HepG2 (cell line): Measurements from ENCODE around the gene SYCE3. TPM values are rescaled to one million over a fixed set of nuclear protein-coding genes. Genes with fewer than 3 reads are reported as not detected.

Experiments used
- GTF3A ChIP-seq: sonication (generic); formaldehyde crosslinking; conservative IDR thresholded peaks from 2 replicates; pipeline ENCODE4 v1.4.0; 2020; ENCODE audit warnings: mild to moderate bottlenecking, missing genetic modification reagents
- MAF1 ChIP-seq: sonication (generic); formaldehyde crosslinking; IDR thresholded peaks from 2 replicates; pipeline ENCODE4 v1.5.0; 2020; ENCODE audit warnings: missing genetic modification reagents, borderline replicate concordance
- NCOA1 ChIP-seq: sonication (generic); formaldehyde crosslinking; IDR thresholded peaks from 2 replicates; pipeline ENCODE4 v1.9.0; 2021; ENCODE audit warnings: missing genetic modification reagents
- POGZ ChIP-seq: sonication (generic); formaldehyde crosslinking; IDR thresholded peaks from 2 replicates; pipeline ENCODE4 v1.4.0; 2020; ENCODE audit warnings: mild to moderate bottlenecking, missing genetic modification reagents
- STAT5B ChIP-seq: sonication (generic); formaldehyde crosslinking; IDR thresholded peaks from 2 replicates; pipeline ENCODE4 v1.4.0; 2020; ENCODE audit warnings: missing genetic modification reagents
- ZFX ChIP-seq: sonication (generic); formaldehyde crosslinking; IDR thresholded peaks from 2 replicates; pipeline ENCODE4 v1.4.0; 2020; ENCODE audit warnings: mild to moderate bottlenecking, low read depth, missing genetic modification reagents, moderate library complexity
- ZHX2 ChIP-seq, 2 experiments: sonication (generic) in 1 of 2; formaldehyde crosslinking in 1 of 2; IDR thresholded peaks; 2 replicates each; pipeline versions ENCODE4 v1.6.1 to v1.9.0; 2014 to 2022; ENCODE audit warnings: antibody characterized with exemption in 1 of 2, borderline replicate concordance in 1 of 2, inconsistent platforms in 1 of 2, low read depth in 1 of 2, missing genetic modification reagents in 1 of 2
- ZNF383 ChIP-seq: sonication (generic); formaldehyde crosslinking; IDR thresholded peaks from 2 replicates; pipeline ENCODE4 v1.4.0; 2020; ENCODE audit warnings: missing genetic modification reagents, mild to moderate bottlenecking, borderline replicate concordance
- polyA plus RNA-seq, 8 experiments: library from polyadenylated mRNA; depleted of rRNA in 3 of 8; stranded (reverse) in 7 of 8; unstranded in 1 of 8; fragments of >200 nt; fragmentation: Illumina TruSeq in 4 of 8; extraction: Trizol in 4 of 8; gene quantifications; 2 replicates each; pipeline versions ENCODE4 v1.2.1 to v1.2.3, GENCODE V29; 2011 to 2016; ENCODE audit warnings: low read depth in 4 of 8, missing spikeins in 1 of 8, mixed read lengths in 1 of 8; ENCODE audit not compliant: insufficient read depth in 1 of 8
- total RNA-seq, 5 experiments: library from RNA; depleted of rRNA; stranded (reverse); fragments of >200 nt; fragmentation: Illumina TruSeq; extraction: Trizol; gene quantifications; 2 replicates each; pipeline ENCODE4 v1.2.3, GENCODE V29; 2016; ENCODE audit warnings: low read depth in 1 of 5
- TF ChIP-seq, protein P1 (sequence below): sonication (generic); formaldehyde crosslinking; IDR thresholded peaks from 2 replicates; pipeline ENCODE4 v1.9.0; 2022; ENCODE audit warnings: low read depth, missing genetic modification reagents
- TF ChIP-seq, protein P2 (sequence below): sonication (generic); formaldehyde crosslinking; IDR thresholded peaks from 2 replicates; pipeline ENCODE4 v1.4.0; 2020; ENCODE audit warnings: missing genetic modification reagents, borderline replicate concordance
- TF ChIP-seq, protein P3 (sequence below): sonication (generic); formaldehyde crosslinking; IDR thresholded peaks from 2 replicates; pipeline ENCODE4 v1.5.1; 2020; ENCODE audit warnings: missing genetic modification reagents, mild to moderate bottlenecking, borderline replicate concordance

SYCE3 gene
- total and polyA plus RNA-seq, 2 of the 13 experiments (the other 11 are each of a cell fraction or from before 2014, with no cell fraction given) = not detected

DNA sequence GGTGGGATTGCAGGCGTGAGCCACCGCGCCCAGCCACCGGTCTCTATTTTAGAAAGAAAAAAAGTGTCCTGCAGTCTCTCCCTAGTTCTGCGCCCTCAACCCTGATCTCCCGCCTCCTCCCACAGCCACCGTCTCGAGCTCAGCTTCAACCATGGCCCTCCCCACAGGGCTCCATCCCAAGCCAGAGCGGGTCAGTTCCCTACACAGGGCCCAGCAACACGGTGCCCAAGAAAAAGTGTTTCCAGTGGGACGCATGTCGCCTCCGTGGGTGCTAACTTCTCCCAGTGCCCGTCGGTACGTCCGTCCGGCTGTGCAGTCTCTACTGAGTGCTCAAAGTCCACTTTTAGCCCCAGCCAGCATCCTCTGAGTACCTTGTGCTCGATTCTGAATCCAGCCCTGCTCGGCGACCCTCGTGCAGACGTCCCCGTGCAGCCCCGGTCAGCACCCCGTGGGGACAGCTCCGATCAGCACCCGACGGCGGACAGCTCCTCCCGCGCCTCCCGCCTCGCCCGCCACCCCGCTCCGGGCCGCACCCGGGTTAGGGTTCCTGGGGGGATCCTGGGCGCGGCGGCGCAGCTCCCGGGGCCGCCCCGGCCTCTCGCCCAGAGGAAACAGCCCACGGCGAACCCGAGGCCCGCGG lies 37.2 kb upstream of the SYCE3 start (continued):
- TF ChIP-seq ZHX2 (IDR thresholded peaks at IDR 0.05; ENCODE audit: low read depth) (no peak), ZHX2 (CRISPR knock-in tag; IDR thresholded peaks at IDR 0.05; ENCODE audit: borderline replicate concordance) (peak; percentile 99), POGZ (no peak), MAF1 (peak; percentile 99), ZNF383 (no peak), NCOA1 (CRISPR knock-in tag) (peak; percentile 88; the same call in 1 of the 2 replicates), ZFX (CRISPR knock-in tag) (peak; percentile 36; the same call in 1 of the 2 replicates), GTF3A (CRISPR knock-in tag) (no peak), STAT5B (CRISPR knock-in tag) (peak; percentile 99)
- TF ChIP-seq, protein P1, sequence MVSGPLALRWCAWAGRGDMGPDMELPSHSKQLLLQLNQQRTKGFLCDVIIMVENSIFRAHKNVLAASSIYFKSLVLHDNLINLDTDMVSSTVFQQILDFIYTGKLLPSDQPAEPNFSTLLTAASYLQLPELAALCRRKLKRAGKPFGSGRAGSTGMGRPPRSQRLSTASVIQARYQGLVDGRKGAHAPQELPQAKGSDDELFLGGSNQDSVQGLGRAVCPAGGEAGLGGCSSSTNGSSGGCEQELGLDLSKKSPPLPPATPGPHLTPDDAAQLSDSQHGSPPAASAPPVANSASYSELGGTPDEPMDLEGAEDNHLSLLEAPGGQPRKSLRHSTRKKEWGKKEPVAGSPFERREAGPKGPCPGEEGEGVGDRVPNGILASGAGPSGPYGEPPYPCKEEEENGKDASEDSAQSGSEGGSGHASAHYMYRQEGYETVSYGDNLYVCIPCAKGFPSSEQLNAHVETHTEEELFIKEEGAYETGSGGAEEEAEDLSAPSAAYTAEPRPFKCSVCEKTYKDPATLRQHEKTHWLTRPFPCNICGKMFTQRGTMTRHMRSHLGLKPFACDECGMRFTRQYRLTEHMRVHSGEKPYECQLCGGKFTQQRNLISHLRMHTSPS (CRISPR knock-in tag) = peak; percentile 72; the same call in 1 of the 2 replicates
- TF ChIP-seq, protein P2, sequence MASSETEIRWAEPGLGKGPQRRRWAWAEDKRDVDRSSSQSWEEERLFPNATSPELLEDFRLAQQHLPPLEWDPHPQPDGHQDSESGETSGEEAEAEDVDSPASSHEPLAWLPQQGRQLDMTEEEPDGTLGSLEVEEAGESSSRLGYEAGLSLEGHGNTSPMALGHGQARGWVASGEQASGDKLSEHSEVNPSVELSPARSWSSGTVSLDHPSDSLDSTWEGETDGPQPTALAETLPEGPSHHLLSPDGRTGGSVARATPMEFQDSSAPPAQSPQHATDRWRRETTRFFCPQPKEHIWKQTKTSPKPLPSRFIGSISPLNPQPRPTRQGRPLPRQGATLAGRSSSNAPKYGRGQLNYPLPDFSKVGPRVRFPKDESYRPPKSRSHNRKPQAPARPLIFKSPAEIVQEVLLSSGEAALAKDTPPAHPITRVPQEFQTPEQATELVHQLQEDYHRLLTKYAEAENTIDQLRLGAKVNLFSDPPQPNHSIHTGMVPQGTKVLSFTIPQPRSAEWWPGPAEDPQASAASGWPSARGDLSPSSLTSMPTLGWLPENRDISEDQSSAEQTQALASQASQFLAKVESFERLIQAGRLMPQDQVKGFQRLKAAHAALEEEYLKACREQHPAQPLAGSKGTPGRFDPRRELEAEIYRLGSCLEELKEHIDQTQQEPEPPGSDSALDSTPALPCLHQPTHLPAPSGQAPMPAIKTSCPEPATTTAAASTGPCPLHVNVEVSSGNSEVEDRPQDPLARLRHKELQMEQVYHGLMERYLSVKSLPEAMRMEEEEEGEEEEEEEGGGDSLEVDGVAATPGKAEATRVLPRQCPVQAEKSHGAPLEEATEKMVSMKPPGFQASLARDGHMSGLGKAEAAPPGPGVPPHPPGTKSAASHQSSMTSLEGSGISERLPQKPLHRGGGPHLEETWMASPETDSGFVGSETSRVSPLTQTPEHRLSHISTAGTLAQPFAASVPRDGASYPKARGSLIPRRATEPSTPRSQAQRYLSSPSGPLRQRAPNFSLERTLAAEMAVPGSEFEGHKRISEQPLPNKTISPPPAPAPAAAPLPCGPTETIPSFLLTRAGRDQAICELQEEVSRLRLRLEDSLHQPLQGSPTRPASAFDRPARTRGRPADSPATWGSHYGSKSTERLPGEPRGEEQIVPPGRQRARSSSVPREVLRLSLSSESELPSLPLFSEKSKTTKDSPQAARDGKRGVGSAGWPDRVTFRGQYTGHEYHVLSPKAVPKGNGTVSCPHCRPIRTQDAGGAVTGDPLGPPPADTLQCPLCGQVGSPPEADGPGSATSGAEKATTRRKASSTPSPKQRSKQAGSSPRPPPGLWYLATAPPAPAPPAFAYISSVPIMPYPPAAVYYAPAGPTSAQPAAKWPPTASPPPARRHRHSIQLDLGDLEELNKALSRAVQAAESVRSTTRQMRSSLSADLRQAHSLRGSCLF (CRISPR knock-in tag) = peak; percentile 96
- TF ChIP-seq, protein P3, sequence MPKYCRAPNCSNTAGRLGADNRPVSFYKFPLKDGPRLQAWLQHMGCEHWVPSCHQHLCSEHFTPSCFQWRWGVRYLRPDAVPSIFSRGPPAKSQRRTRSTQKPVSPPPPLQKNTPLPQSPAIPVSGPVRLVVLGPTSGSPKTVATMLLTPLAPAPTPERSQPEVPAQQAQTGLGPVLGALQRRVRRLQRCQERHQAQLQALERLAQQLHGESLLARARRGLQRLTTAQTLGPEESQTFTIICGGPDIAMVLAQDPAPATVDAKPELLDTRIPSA = peak; percentile 92
